HepG2 (cell line): Measurements from ENCODE around the gene PRKG1. TPM values are rescaled to one million over a fixed set of nuclear protein-coding genes. Genes with fewer than 3 reads are reported as not detected.

Source experiments
- ATAC-seq: fragments of 200-7000 bp; cut with Tn5 transposase; 3 replicates; pipeline ENCODE4 v1.9.1; 2020; ENCODE audit warnings: mild to moderate bottlenecking, moderate library complexity
- BruUV-seq: library from RNA; stranded (reverse); fragments of 400-500 nt; replicated peaks from 2 replicates; lab custom pipeline; 2021; lab: Mats Ljungman, UMichigan
- CTCF ChIA-PET: fragments of 300-600 bp; formaldehyde crosslinking; extraction: SDS; loops from one replicate; lab custom pipeline; 2021; ENCODE audit warnings: low total read pairs, inconsistent platforms, low intra/inter-chr PET ratio; lab: Yijun Ruan, JAX
- POLR2A ChIA-PET: fragments of 350-600 bp; sonication (Branson Sonifier 250); formaldehyde crosslinking; loops from one replicate; lab custom pipeline; 2020; ENCODE audit warnings: antibody characterized with exemption, inconsistent platforms; lab: Yijun Ruan, JAX
- DNase-seq: peaks from one replicate; pipeline ENCODE4 v3.0.0-alpha.2; 2015; ENCODE audit warnings: low spot score
- FAIRE-seq: peaks from 3 replicates; lab custom pipeline; 2011; peaks lifted over from hg19 to GRCh38; lab: Jason Lieb, UNC
- H2AFZ ChIP-seq: one replicate; pipeline ENCODE4 v1.6.1; 2011; ENCODE audit warnings: low read length, inconsistent platforms
- H3K27ac ChIP-seq: fragments of 300-600 bp; 3 replicates; pipeline ENCODE4 v1.8.0; 2011; ENCODE audit warnings: mixed run types, mild to moderate bottlenecking, mixed read lengths, low read length, inconsistent platforms; ENCODE audit not compliant: insufficient read depth; ENCODE audit errors: extremely low read length
- H3K27me3 ChIP-seq, 2 experiments: fragments of 200-600 bp in 1 of 2; 2 replicates in 1 of 2; 3 replicates in 1 of 2; pipeline versions ENCODE4 v1.6.0 to v1.8.0; 2011; ENCODE audit warnings: low read length in 2 of 2, mild to moderate bottlenecking in 2 of 2, moderate library complexity in 2 of 2, inconsistent platforms in 1 of 2; ENCODE audit not compliant: insufficient read depth in 2 of 2, control insufficient read depth in 1 of 2
- H3K36me3 ChIP-seq, 2 experiments: fragments of 200-600 bp in 1 of 2; replicated peaks in 1 of 2; 2 replicates in 1 of 2; 3 replicates in 1 of 2; pipeline versions ENCODE4 v1.5.1 to v1.8.0; 2011; ENCODE audit warnings: low read length in 2 of 2, inconsistent platforms in 1 of 2; ENCODE audit not compliant: insufficient read depth in 2 of 2, control insufficient read depth in 1 of 2
- H3K4me1 ChIP-seq: 2 replicates; pipeline ENCODE4 v1.5.1; 2012; ENCODE audit warnings: low read length, inconsistent platforms; ENCODE audit not compliant: insufficient read depth
- H3K4me2 ChIP-seq: 2 replicates; pipeline ENCODE4 v1.6.0; 2011; ENCODE audit warnings: low read depth, low read length, inconsistent platforms
- H3K4me3 ChIP-seq, 3 experiments: fragments of 200-600 bp in 1 of 3; sonication (generic), shearing (Covaris generic) in 1 of 3; replicated peaks in 1 of 3; 2 replicates each; pipeline ENCODE4 v1.5.1; 2011 to 2016; ENCODE audit warnings: low read length in 3 of 3, inconsistent platforms in 2 of 3, low read depth in 2 of 3, mild to moderate bottlenecking in 2 of 3, control low read depth in 1 of 3, mixed read lengths in 1 of 3; ENCODE audit not compliant: insufficient read depth in 1 of 3
- H3K79me2 ChIP-seq: one replicate; pipeline ENCODE4 v1.6.1; 2011; ENCODE audit warnings: low read length, inconsistent platforms; ENCODE audit not compliant: insufficient read depth
- H3K9ac ChIP-seq: 2 replicates; pipeline ENCODE4 v1.6.0; 2011; ENCODE audit warnings: mild to moderate bottlenecking, low read depth, low read length, inconsistent platforms; ENCODE audit not compliant: insufficient read depth
- H3K9me3 ChIP-seq: 2 replicates; pipeline ENCODE4 v1.5.1; 2012; ENCODE audit warnings: mild to moderate bottlenecking, low read length
- H4K20me1 ChIP-seq: 2 replicates; pipeline ENCODE4 v1.6.0; 2011; ENCODE audit warnings: inconsistent platforms, mild to moderate bottlenecking, low read length, moderate library complexity; ENCODE audit not compliant: insufficient read depth
- AHR ChIP-seq: IDR thresholded peaks from 2 replicates; pipeline ENCODE4 v1.6.1; 2018; ENCODE audit warnings: missing genetic modification reagents, missing compliant biosample characterization
- CBFB ChIP-seq: sonication (generic); formaldehyde crosslinking; IDR thresholded peaks from 2 replicates; pipeline ENCODE4 v1.4.0; 2020; ENCODE audit warnings: missing genetic modification reagents
- ISL2 ChIP-seq: sonication (generic); formaldehyde crosslinking; IDR thresholded peaks from 2 replicates; pipeline ENCODE4 v1.5.0; 2020; ENCODE audit warnings: missing genetic modification reagents
- KAT8 ChIP-seq: IDR thresholded peaks from 2 replicates; pipeline ENCODE4 v1.6.1; 2016; ENCODE audit warnings: missing genetic modification reagents, missing compliant biosample characterization
- NRL ChIP-seq: sonication (generic); formaldehyde crosslinking; IDR thresholded peaks from 2 replicates; pipeline ENCODE4 v1.5.0; 2020; ENCODE audit warnings: missing genetic modification reagents, mild to moderate bottlenecking, moderate library complexity, borderline replicate concordance
- THAP11 ChIP-seq: IDR thresholded peaks from 2 replicates; pipeline ENCODE4 v1.6.1; 2016; ENCODE audit warnings: missing biosample characterization, missing genetic modification reagents
- ZNF577 ChIP-seq: sonication (generic); formaldehyde crosslinking; IDR thresholded peaks from 2 replicates; pipeline ENCODE4 v1.4.0; 2020; ENCODE audit warnings: mild to moderate bottlenecking, low read depth, missing genetic modification reagents, borderline replicate concordance
- WGBS: methylation state at CpG from one replicate; pipeline ENCODE4 v1.1.6; 2017; ENCODE audit warnings: low lambda C conversion rate; 5-methylcytosine and 5-hydroxymethylcytosine counted together
- in situ Hi-C: cut with HindIII; loops from 2 replicates; pipeline ENCODE4 v1.10.0; 2017; ENCODE audit warnings: low pct_unique_long_range_greater_than_20kb; ENCODE audit not compliant: extremely low pct_ligation_motif_present
- intact Hi-C: fragments of 100-400 bp; cut with micrococcal nuclease; formaldehyde crosslinking; loops from one replicate; pipeline ENCODE4 v1.10.0; 2022; ENCODE audit not compliant: unreplicated experiment
- polyA plus RNA-seq, 8 experiments: library from polyadenylated mRNA; depleted of rRNA in 3 of 8; stranded (reverse) in 7 of 8; unstranded in 1 of 8; fragments of >200 nt; fragmentation: Illumina TruSeq in 4 of 8; extraction: Trizol in 4 of 8; gene quantifications; 2 replicates each; pipeline versions ENCODE4 v1.2.1 to v1.2.3, GENCODE V29; 2011 to 2016; ENCODE audit warnings: low read depth in 4 of 8, missing spikeins in 1 of 8, mixed read lengths in 1 of 8; ENCODE audit not compliant: insufficient read depth in 1 of 8
- total RNA-seq, 5 experiments: library from RNA; depleted of rRNA; stranded (reverse); fragments of >200 nt; fragmentation: Illumina TruSeq; extraction: Trizol; gene quantifications; 2 replicates each; pipeline ENCODE4 v1.2.3, GENCODE V29; 2016; ENCODE audit warnings: low read depth in 1 of 5
- TF ChIP-seq, protein P1 (sequence below): sonication (generic); formaldehyde crosslinking; IDR thresholded peaks from 2 replicates; pipeline ENCODE4 v1.4.0; 2020; ENCODE audit warnings: missing genetic modification reagents, borderline replicate concordance
- TF ChIP-seq, protein P2 (sequence below): sonication (generic); formaldehyde crosslinking; IDR thresholded peaks from 2 replicates; pipeline ENCODE4 v1.4.0; 2020; ENCODE audit warnings: missing genetic modification reagents, borderline replicate concordance
- TF ChIP-seq, protein P3 (sequence below): sonication (generic); formaldehyde crosslinking; IDR thresholded peaks from 2 replicates; pipeline ENCODE4 v1.5.0; 2020; ENCODE audit warnings: mild to moderate bottlenecking, missing genetic modification reagents
- TF ChIP-seq, protein P4 (sequence below): sonication (generic); formaldehyde crosslinking; IDR thresholded peaks from 2 replicates; pipeline ENCODE4 v1.8.0; 2022; ENCODE audit warnings: missing genetic modification reagents, low read depth, mild to moderate bottlenecking, borderline replicate concordance

PRKG1 gene
- total and polyA plus RNA-seq, 2 of the 13 experiments (the other 11 are each of a cell fraction or from before 2014, with no cell fraction given) = 0.01 TPM; not detected in 1

DNA sequence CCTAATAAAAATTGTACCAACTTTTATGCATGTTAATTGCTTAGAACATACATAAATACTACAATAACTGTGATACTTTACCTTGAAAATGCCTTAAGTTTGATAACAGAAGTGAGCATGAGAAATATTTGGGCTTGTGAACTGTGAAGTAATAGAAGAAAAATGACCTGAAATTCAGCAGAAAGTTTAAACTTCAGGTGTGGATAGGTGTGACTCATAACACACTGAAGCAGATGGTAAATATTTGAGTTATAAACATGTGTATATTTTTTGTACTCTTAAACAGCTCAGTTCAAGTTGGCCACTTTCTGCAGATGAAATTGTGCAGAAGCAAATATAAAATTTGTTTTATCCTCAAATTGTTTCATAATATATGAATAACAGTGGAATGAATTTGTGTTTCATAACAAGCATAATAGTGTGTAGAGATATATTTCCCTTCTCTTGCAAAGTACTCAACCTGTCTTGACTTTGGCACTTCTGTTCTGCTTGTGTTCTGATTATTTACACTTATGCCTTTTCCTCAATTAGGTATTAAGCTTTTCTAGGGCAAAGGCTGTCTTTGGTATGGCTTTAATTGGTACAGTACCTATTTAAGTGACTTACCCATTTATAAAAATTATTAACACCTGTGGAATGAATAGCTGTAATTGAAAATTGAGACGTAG lies 122.4 kb downstream of the PRKG1 start (continued):
- TF ChIP-seq, protein P1, sequence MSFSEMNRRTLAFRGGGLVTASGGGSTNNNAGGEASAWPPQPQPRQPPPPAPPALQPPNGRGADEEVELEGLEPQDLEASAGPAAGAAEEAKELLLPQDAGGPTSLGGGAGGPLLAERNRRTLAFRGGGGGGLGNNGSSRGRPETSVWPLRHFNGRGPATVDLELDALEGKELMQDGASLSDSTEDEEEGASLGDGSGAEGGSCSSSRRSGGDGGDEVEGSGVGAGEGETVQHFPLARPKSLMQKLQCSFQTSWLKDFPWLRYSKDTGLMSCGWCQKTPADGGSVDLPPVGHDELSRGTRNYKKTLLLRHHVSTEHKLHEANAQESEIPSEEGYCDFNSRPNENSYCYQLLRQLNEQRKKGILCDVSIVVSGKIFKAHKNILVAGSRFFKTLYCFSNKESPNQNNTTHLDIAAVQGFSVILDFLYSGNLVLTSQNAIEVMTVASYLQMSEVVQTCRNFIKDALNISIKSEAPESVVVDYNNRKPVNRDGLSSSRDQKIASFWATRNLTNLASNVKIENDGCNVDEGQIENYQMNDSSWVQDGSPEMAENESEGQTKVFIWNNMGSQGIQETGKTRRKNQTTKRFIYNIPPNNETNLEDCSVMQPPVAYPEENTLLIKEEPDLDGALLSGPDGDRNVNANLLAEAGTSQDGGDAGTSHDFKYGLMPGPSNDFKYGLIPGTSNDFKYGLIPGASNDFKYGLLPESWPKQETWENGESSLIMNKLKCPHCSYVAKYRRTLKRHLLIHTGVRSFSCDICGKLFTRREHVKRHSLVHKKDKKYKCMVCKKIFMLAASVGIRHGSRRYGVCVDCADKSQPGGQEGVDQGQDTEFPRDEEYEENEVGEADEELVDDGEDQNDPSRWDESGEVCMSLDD = no peak
- TF ChIP-seq, protein P2, sequence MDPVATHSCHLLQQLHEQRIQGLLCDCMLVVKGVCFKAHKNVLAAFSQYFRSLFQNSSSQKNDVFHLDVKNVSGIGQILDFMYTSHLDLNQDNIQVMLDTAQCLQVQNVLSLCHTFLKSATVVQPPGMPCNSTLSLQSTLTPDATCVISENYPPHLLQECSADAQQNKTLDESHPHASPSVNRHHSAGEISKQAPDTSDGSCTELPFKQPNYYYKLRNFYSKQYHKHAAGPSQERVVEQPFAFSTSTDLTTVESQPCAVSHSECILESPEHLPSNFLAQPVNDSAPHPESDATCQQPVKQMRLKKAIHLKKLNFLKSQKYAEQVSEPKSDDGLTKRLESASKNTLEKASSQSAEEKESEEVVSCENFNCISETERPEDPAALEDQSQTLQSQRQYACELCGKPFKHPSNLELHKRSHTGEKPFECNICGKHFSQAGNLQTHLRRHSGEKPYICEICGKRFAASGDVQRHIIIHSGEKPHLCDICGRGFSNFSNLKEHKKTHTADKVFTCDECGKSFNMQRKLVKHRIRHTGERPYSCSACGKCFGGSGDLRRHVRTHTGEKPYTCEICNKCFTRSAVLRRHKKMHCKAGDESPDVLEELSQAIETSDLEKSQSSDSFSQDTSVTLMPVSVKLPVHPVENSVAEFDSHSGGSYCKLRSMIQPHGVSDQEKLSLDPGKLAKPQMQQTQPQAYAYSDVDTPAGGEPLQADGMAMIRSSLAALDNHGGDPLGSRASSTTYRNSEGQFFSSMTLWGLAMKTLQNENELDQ = no peak
- TF ChIP-seq, protein P3, sequence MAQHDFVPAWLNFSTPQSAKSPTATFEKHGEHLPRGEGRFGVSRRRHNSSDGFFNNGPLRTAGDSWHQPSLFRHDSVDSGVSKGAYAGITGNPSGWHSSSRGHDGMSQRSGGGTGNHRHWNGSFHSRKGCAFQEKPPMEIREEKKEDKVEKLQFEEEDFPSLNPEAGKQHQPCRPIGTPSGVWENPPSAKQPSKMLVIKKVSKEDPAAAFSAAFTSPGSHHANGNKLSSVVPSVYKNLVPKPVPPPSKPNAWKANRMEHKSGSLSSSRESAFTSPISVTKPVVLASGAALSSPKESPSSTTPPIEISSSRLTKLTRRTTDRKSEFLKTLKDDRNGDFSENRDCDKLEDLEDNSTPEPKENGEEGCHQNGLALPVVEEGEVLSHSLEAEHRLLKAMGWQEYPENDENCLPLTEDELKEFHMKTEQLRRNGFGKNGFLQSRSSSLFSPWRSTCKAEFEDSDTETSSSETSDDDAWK (CRISPR knock-in tag) = no peak
- TF ChIP-seq NRL = no peak
- no peak for TF ChIP-seq THAP11 (CRISPR knock-in tag)

DNA sequence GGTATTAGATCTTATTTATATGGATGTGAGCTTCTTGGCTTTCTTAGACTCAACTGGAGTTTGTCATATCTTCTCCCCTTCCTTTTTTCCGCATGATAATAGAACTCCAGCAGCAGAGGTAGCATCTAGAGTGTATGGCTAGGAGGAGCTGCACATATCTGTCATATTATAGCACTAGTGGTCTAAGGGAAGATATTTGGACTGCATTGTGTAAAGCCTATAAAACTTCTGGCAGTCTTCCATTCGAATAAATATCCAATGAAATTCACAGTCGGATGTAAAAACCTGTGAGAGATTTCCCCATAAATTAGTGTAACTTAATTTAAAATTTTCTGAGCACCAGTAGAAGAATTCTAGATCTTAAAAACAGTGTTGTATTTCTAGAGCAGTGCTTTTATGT lies 123.9 kb downstream of the PRKG1 start:
- DNase-seq = no peak
- Histone ChIP-seq H3K27me3 (no peaks in the 10 kb centered on the region), H3K36me3 (no peaks in the 10 kb centered on the region), H3K4me1 (no peaks in the 10 kb centered on the region), H2AFZ (no peak overlapping the region), H3K9me3 (no peaks in the 10 kb centered on the region), H3K79me2 (no peaks in the 10 kb centered on the region), H3K4me2 (no peak overlapping the region), H4K20me1 (no peaks in the 10 kb centered on the region), H3K4me3 (no peak overlapping the region), H3K27ac (no peak overlapping the region), H3K9ac (no peak overlapping the region)
- intact Hi-C loops = no loop called here
- no peak for ATAC-seq
- ChIA-PET POLR2A (no interaction called here), CTCF (no interaction called here)
- in situ Hi-C loops = no loop called here
- 0% methylated on average over 3 of the region's 3 CpGs for WGBS
- BruUV-seq = no TSS peak
- FAIRE-seq = no peak
- TF ChIP-seq AHR (CRISPR knock-in tag) = no peak
- TF ChIP-seq, protein P4, sequence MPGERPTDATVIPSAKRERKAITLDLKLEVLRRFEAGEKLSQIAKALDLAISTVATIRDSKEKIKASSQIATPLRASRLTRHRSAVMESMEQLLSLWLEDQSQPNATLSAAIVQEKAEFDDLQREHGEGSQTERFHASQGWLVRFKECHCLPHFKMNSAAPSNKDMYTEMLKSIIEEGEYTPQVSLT (CRISPR knock-in tag) = no peak
- no peak for TF ChIP-seq CBFB (CRISPR knock-in tag)
- no peak for TF ChIP-seq ISL2 (CRISPR knock-in tag)
- TF ChIP-seq KAT8 (CRISPR knock-in tag) = no peak
- TF ChIP-seq ZNF577 (CRISPR knock-in tag) = no peak
